Measurements from ENCODE around the gene CFAP65.

GRCh38 chr2:218959761-218960308 is 81.5 kb downstream of the CFAP65 start:
- TF ChIP-seq POLR2AphosphoS5 (IDR thresholded peaks at IDR 0.05) (no peak), CTCF (IDR thresholded peaks at IDR 0.05) (no peak)

Measured in gastroesophageal sphincter (tissue), 3 donors.